ENCODE measurements around the gene GPBP1L1. TPM values are rescaled to one million over a fixed set of nuclear protein-coding genes. Genes with fewer than 3 reads are reported as not detected.

GPBP1L1 gene
- total and polyA plus RNA-seq, 2 of the 13 experiments (the other 11 are each of a cell fraction or from before 2014, with no cell fraction given), result 45.9 to 86.1 TPM

- TF ChIP-seq, protein P1, sequence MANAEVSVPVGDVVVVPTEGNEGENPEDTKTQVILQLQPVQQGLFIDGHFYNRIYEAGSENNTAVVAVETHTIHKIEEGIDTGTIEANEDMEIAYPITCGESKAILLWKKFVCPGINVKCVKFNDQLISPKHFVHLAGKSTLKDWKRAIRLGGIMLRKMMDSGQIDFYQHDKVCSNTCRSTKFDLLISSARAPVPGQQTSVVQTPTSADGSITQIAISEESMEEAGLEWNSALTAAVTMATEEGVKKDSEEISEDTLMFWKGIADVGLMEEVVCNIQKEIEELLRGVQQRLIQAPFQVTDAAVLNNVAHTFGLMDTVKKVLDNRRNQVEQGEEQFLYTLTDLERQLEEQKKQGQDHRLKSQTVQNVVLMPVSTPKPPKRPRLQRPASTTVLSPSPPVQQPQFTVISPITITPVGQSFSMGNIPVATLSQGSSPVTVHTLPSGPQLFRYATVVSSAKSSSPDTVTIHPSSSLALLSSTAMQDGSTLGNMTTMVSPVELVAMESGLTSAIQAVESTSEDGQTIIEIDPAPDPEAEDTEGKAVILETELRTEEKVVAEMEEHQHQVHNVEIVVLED (CRISPR knock-in tag; IDR thresholded peaks at IDR 0.05; ENCODE audit: borderline replicate concordance), result no peak
- TF ChIP-seq, protein P2, sequence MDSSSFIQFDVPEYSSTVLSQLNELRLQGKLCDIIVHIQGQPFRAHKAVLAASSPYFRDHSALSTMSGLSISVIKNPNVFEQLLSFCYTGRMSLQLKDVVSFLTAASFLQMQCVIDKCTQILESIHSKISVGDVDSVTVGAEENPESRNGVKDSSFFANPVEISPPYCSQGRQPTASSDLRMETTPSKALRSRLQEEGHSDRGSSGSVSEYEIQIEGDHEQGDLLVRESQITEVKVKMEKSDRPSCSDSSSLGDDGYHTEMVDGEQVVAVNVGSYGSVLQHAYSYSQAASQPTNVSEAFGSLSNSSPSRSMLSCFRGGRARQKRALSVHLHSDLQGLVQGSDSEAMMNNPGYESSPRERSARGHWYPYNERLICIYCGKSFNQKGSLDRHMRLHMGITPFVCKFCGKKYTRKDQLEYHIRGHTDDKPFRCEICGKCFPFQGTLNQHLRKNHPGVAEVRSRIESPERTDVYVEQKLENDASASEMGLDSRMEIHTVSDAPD (CRISPR knock-in tag; IDR thresholded peaks at IDR 0.05), result no peak; the same call in none of the 2 replicates
- 0 out of 2 replicates have a peak, but pooled peaks have one; percentile 73 for TF ChIP-seq ZNF20 (CRISPR knock-in tag; IDR thresholded peaks at IDR 0.05)
- no peak for TF ChIP-seq ZMAT3 (CRISPR knock-in tag; conservative IDR thresholded peaks at IDR 0.05)
- no peak for TF ChIP-seq SKIL (CRISPR knock-in tag; IDR thresholded peaks at IDR 0.05; ENCODE audit: borderline replicate concordance)
- peak; percentile 24; the same call in 1 of the 2 replicates for TF ChIP-seq SOX5 (CRISPR knock-in tag; IDR thresholded peaks at IDR 0.05; ENCODE audit: borderline replicate concordance)
- TF ChIP-seq MBNL3 (CRISPR knock-in tag; conservative IDR thresholded peaks at IDR 0.05), result no peak
- TF ChIP-seq SMAD9 (CRISPR knock-in tag; IDR thresholded peaks at IDR 0.05), result 0 out of 2 replicates have a peak, but pooled peaks have one; percentile 72
- no peak for TF ChIP-seq SOX6 (IDR thresholded peaks at IDR 0.05)
- peak; percentile 12; the same call in 1 of the 2 replicates for TF ChIP-seq SOX6 (CRISPR knock-in tag; IDR thresholded peaks at IDR 0.05)
- TF ChIP-seq ZNF503 (CRISPR knock-in tag; IDR thresholded peaks at IDR 0.05), result 0 out of 2 replicates have a peak, but pooled peaks have one; percentile 2
- TF ChIP-seq, protein P3, sequence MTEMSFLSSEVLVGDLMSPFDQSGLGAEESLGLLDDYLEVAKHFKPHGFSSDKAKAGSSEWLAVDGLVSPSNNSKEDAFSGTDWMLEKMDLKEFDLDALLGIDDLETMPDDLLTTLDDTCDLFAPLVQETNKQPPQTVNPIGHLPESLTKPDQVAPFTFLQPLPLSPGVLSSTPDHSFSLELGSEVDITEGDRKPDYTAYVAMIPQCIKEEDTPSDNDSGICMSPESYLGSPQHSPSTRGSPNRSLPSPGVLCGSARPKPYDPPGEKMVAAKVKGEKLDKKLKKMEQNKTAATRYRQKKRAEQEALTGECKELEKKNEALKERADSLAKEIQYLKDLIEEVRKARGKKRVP (CRISPR knock-in tag; IDR thresholded peaks at IDR 0.05), result no peak
- TF ChIP-seq PRMT3 (CRISPR knock-in tag; IDR thresholded peaks at IDR 0.05; ENCODE audit: borderline replicate concordance, low read depth), result no peak
- TF ChIP-seq SNRNP70 (IDR thresholded peaks at IDR 0.05; ENCODE audit: low read depth, low read length), result no peak
- no peak for TF ChIP-seq ELF1 (CRISPR knock-in tag; IDR thresholded peaks at IDR 0.05)
- no peak for TF ChIP-seq MEIS1 (CRISPR knock-in tag; IDR thresholded peaks at IDR 0.05; ENCODE audit: borderline replicate concordance)
- TF ChIP-seq ZNF180 (CRISPR knock-in tag; IDR thresholded peaks at IDR 0.05; ENCODE audit: borderline replicate concordance, low read depth), result 0 out of 2 replicates have a peak, but pooled peaks have one; percentile 62
- peak; percentile 77 for TF ChIP-seq ZNF883 (CRISPR knock-in tag; IDR thresholded peaks at IDR 0.05; ENCODE audit: not compliant biosample characterization)
- TF ChIP-seq ATF1 (CRISPR knock-in tag; IDR thresholded peaks at IDR 0.05), result no peak
- TF ChIP-seq SMYD3 (CRISPR knock-in tag; IDR thresholded peaks at IDR 0.05), result peak; percentile 64; the same call in 1 of the 2 replicates
Measured at GRCh38 chr1:45686288-45687013, at the start of gene GPBP1L1 (continued).
